ENCODE results near the gene GSN. TPM values are rescaled to one million over a fixed set of nuclear protein-coding genes. Genes with fewer than 3 reads are reported as not detected.

GSN gene
- total and polyA plus RNA-seq, 2 of the 13 experiments (the other 11 are each of a cell fraction or from before 2014, with no cell fraction given): 294 to 307 TPM

DNA sequence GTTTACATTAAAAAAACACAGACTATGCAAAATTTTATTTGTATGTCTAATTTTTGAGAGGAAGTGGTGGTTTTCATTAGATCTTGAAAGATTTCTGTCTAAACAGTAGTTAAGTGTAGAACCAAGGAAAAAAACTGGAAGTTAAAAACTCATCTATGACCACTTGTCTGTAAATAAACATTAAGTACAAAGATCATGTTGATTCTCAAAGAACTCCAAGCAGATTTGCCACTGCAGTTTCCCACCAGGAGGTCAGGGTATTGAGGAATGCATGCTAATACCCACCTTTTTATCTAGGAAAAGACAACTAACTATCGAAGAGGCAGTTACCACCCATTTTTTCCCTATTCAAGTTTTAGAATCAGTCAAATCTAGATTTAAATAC, 100.2 kb downstream of the GSN start (continued):
- TF ChIP-seq, protein P1, sequence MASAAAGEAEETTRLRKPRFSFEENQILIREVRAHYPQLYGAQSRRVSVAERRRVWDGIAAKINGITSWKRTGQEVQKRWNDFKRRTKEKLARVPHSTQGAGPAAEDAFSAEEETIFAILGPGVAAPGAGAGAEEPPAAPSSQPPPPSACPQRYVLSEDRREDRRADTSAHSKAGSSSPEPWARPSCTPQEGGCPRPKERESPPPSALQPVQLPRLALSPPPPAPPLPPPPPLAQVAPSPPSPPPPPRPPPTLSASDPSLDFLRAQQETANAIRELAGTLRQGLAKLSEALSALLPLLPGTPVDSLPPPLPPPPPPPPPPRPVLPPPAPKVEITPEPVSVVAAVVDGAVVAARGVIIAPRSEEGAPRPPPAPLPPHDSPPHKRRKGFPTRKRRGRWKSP (CRISPR knock-in tag; IDR thresholded peaks at IDR 0.05): no peak
- TF ChIP-seq TBX3 (IDR thresholded peaks at IDR 0.05; ENCODE audit: borderline replicate concordance): 0 out of 2 replicates have a peak, but pooled peaks have one; percentile 11
- peak; percentile 69 for TF ChIP-seq MIXL1 (CRISPR knock-in tag; IDR thresholded peaks at IDR 0.05)
- peak; percentile 68 for TF ChIP-seq CREM (IDR thresholded peaks at IDR 0.05)
- no peak for TF ChIP-seq CREM (CRISPR knock-in tag; IDR thresholded peaks at IDR 0.05)
- no peak for TF ChIP-seq ZZZ3 (CRISPR knock-in tag; IDR thresholded peaks at IDR 0.05; ENCODE audit: borderline replicate concordance)
- TF ChIP-seq ZNF331 (CRISPR knock-in tag; IDR thresholded peaks at IDR 0.05): peak; percentile 20; the same call in 1 of the 2 replicates
- TF ChIP-seq, protein P2, sequence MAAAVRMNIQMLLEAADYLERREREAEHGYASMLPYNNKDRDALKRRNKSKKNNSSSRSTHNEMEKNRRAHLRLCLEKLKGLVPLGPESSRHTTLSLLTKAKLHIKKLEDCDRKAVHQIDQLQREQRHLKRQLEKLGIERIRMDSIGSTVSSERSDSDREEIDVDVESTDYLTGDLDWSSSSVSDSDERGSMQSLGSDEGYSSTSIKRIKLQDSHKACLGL (CRISPR knock-in tag; IDR thresholded peaks at IDR 0.05): no peak
- no peak for TF ChIP-seq ZNF644 (CRISPR knock-in tag; IDR thresholded peaks at IDR 0.05; ENCODE audit: low read depth)
- no peak for TF ChIP-seq ZNF33B (CRISPR knock-in tag; IDR thresholded peaks at IDR 0.05)
- no peak for TF ChIP-seq PLRG1 (conservative IDR thresholded peaks at IDR 0.05)
- no peak for TF ChIP-seq ZNF567 (CRISPR knock-in tag; IDR thresholded peaks at IDR 0.05; ENCODE audit: borderline replicate concordance)
- TF ChIP-seq GABPB1 (CRISPR knock-in tag; IDR thresholded peaks at IDR 0.05): no peak
- 0 out of 2 replicates have a peak, but pooled peaks have one; percentile 11 for TF ChIP-seq CHD4 (IDR thresholded peaks at IDR 0.05; ENCODE audit: borderline replicate concordance, low read length)
- peak; percentile 81 for TF ChIP-seq SAP130 (CRISPR knock-in tag; IDR thresholded peaks at IDR 0.05; ENCODE audit: low read depth)
- TF ChIP-seq CCDC6 (CRISPR knock-in tag; IDR thresholded peaks at IDR 0.05): no peak
- no peak for TF ChIP-seq KLF13 (CRISPR knock-in tag; IDR thresholded peaks at IDR 0.05)
- TF ChIP-seq, protein P3, sequence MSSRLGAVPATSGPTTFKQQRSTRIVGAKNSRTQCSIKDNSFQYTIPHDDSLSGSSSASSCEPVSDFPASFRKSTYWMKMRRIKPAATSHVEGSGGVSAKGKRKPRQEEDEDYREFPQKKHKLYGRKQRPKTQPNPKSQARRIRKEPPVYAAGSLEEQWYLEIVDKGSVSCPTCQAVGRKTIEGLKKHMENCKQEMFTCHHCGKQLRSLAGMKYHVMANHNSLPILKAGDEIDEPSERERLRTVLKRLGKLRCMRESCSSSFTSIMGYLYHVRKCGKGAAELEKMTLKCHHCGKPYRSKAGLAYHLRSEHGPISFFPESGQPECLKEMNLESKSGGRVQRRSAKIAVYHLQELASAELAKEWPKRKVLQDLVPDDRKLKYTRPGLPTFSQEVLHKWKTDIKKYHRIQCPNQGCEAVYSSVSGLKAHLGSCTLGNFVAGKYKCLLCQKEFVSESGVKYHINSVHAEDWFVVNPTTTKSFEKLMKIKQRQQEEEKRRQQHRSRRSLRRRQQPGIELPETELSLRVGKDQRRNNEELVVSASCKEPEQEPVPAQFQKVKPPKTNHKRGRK (CRISPR knock-in tag; IDR thresholded peaks at IDR 0.05): no peak
- no peak for TF ChIP-seq ZNF326 (CRISPR knock-in tag; IDR thresholded peaks at IDR 0.05; ENCODE audit: borderline replicate concordance)
- TF ChIP-seq RARG (CRISPR knock-in tag; IDR thresholded peaks at IDR 0.05; ENCODE audit: low read depth): 0 out of 2 replicates have a peak, but pooled peaks have one; percentile 34
- TF ChIP-seq NR2F2 (IDR thresholded peaks at IDR 0.05; ENCODE audit: borderline replicate concordance, low read depth): peak; percentile 72; the same call in 1 of the 2 replicates
- no peak for TF ChIP-seq RBAK (CRISPR knock-in tag; IDR thresholded peaks at IDR 0.05)
- peak; percentile 91 for TF ChIP-seq RARA (CRISPR knock-in tag; IDR thresholded peaks at IDR 0.05)
- no peak; the same call in 1 of the 2 replicates for TF ChIP-seq FOSL2 (CRISPR knock-in tag; IDR thresholded peaks at IDR 0.05)
- TF ChIP-seq, protein P4, sequence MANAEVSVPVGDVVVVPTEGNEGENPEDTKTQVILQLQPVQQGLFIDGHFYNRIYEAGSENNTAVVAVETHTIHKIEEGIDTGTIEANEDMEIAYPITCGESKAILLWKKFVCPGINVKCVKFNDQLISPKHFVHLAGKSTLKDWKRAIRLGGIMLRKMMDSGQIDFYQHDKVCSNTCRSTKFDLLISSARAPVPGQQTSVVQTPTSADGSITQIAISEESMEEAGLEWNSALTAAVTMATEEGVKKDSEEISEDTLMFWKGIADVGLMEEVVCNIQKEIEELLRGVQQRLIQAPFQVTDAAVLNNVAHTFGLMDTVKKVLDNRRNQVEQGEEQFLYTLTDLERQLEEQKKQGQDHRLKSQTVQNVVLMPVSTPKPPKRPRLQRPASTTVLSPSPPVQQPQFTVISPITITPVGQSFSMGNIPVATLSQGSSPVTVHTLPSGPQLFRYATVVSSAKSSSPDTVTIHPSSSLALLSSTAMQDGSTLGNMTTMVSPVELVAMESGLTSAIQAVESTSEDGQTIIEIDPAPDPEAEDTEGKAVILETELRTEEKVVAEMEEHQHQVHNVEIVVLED (CRISPR knock-in tag; IDR thresholded peaks at IDR 0.05; ENCODE audit: borderline replicate concordance): no peak; the same call in 1 of the 2 replicates
- TF ChIP-seq ATF7-NPFF (CRISPR knock-in tag; IDR thresholded peaks at IDR 0.05; ENCODE audit: low read depth): no peak
- TF ChIP-seq, protein P5, sequence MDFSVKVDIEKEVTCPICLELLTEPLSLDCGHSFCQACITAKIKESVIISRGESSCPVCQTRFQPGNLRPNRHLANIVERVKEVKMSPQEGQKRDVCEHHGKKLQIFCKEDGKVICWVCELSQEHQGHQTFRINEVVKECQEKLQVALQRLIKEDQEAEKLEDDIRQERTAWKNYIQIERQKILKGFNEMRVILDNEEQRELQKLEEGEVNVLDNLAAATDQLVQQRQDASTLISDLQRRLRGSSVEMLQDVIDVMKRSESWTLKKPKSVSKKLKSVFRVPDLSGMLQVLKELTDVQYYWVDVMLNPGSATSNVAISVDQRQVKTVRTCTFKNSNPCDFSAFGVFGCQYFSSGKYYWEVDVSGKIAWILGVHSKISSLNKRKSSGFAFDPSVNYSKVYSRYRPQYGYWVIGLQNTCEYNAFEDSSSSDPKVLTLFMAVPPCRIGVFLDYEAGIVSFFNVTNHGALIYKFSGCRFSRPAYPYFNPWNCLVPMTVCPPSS (IDR thresholded peaks at IDR 0.05): no peak

Data from HepG2 (cell line).